ENCODE data around the gene DNAJC16. TPM values are rescaled to one million over a fixed set of nuclear protein-coding genes. Genes with fewer than 3 reads are reported as not detected.

Gene DNAJC16
- total RNA-seq, 2 donors from 2014 or later = 11.9 to 12.5 TPM

DNA sequence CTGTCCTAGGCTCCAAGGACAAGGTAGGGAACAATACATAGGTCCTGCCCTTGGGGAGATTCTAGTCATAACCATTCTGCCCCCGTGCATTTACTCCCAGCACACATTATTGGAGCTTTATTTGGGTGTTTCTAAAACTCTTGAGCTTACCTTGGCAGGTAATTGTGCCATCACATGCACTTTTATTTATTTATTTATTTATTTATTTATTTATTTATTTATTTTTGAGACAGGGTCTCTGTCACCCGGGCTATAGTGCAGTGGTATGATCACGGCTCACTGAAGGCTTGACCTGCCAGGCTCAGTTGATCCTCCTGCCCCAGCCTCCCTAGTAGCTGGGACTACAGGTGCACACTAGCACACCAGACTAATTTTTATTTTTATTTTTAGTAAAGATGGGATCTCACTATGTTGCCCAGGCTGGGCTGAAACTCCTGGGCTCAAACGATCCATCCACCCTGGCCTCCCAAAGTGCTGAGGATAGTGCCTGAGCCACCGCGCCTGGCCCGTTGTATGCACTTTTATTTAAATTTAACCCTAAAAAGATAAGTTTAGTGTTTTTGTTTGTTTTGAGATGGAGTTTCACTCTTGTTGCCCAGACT, 49.0 kb downstream of the DNAJC16 start:
- intact Hi-C loops (cut with DNase I) = no loop called here
- ATAC-seq (no peak), DNase-seq (no peak)
- no peak overlapping the region for H3K4me3 ChIP-seq
- H3K9me3 ChIP-seq = no peaks in the 10 kb centered on the region
- no peaks in the 10 kb centered on the region for H3K36me3 ChIP-seq (replicated peaks in 1 of 2; ENCODE audit: insufficient read depth in 1 of 2, low read depth in 2 of 2)
- H3K27me3 ChIP-seq = no peaks in the 10 kb centered on the region
- TF ChIP-seq POLR2A (IDR thresholded peaks at IDR 0.05) = no peak
- TF ChIP-seq, protein P1, sequence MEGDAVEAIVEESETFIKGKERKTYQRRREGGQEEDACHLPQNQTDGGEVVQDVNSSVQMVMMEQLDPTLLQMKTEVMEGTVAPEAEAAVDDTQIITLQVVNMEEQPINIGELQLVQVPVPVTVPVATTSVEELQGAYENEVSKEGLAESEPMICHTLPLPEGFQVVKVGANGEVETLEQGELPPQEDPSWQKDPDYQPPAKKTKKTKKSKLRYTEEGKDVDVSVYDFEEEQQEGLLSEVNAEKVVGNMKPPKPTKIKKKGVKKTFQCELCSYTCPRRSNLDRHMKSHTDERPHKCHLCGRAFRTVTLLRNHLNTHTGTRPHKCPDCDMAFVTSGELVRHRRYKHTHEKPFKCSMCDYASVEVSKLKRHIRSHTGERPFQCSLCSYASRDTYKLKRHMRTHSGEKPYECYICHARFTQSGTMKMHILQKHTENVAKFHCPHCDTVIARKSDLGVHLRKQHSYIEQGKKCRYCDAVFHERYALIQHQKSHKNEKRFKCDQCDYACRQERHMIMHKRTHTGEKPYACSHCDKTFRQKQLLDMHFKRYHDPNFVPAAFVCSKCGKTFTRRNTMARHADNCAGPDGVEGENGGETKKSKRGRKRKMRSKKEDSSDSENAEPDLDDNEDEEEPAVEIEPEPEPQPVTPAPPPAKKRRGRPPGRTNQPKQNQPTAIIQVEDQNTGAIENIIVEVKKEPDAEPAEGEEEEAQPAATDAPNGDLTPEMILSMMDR (IDR thresholded peaks at IDR 0.05) = no peak
- no peaks in the 10 kb centered on the region for H3K4me1 ChIP-seq
- 91 to 95% methylated on average over 7 of the region's 7 CpGs for WGBS, 2 donors
- H3K27ac ChIP-seq = no peak overlapping the region

DNA sequence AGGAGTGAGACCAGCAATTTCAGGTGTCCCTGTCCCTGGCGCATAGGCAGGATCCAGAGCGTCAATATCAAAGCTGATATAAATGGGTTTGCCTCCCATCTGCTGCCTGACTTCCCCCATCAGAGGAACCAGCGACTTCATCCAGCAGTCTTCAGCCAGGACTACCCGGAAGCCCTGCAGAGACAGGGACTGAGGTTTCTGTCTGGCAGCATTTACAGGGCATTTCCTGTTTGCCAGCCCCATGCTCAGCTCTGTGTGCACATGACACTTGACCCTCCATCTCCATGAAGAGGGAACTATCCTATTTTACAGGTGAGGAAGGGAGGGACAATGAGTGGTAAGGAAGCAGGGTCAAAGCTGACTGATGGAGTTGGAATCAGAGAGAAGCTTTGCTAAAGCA, 51.0 kb downstream of the DNAJC16 start:
- no peak for TF ChIP-seq POLR2A (IDR thresholded peaks at IDR 0.05)
- TF ChIP-seq, protein P1 (IDR thresholded peaks at IDR 0.05) = no peak
- Histone ChIP-seq H3K27me3 (no peaks in the 10 kb centered on the region), H3K27ac (no peak overlapping the region), H3K4me3 (no peak overlapping the region), H3K4me1 (no peaks in the 10 kb centered on the region), H3K36me3 (replicated peaks in 1 of 2; ENCODE audit: insufficient read depth in 1 of 2, low read depth in 2 of 2) (no peaks in the 10 kb centered on the region), H3K9me3 (no peaks in the 10 kb centered on the region)
- 83% methylated on average over 3 to 4 of the region's 4 CpGs for WGBS, 2 donors
- ATAC-seq (no peak), DNase-seq (no peak)
- intact Hi-C loops (cut with DNase I) = no loop called here

DNA sequence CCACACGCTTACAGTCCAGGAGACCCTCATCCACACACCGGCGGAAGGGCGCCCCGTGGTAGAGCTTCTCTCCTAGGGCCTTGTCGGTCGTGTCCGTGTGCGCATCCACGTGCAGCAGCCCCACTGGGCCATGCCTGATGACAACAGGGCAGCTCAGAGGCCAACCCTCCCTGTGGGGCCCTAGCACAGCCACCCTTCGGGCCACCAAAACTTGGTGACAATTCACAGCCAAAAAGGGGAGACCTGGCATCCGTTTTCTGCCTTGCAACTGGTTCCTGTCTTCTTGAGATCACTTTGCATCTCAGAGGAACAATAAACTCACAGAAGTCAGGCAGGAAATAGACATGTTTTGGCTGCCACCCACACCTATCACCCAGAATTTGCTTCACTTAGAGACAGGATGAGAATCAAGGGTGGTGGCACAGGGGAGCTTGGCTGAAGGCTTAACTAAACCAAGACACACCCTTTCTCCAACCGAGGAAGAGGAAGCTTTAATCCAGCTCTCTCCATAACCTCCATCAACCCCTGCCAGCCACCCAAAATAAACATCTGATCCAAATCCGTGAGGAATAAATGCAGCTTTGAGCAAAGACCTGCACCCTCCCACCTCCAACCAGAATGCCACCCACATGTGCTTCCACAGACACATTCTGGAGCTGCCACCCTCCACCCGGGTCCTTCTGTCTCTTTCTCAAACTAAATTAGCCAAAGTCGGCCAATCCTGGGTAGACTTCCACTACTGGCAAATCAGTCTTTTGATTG, 52.5 kb downstream of the DNAJC16 start:
- no peaks in the 10 kb centered on the region for H3K9me3 ChIP-seq
- no peaks in the 10 kb centered on the region for H3K36me3 ChIP-seq (replicated peaks in 1 of 2; ENCODE audit: insufficient read depth in 1 of 2, low read depth in 2 of 2)
- H3K27me3 ChIP-seq = no peaks in the 10 kb centered on the region
- H3K4me1 ChIP-seq = no peaks in the 10 kb centered on the region
- H3K4me3 ChIP-seq = no peak overlapping the region
- intact Hi-C loops (cut with DNase I) = no loop called here
- no peak for TF ChIP-seq POLR2A (IDR thresholded peaks at IDR 0.05)
- TF ChIP-seq, protein P1 (IDR thresholded peaks at IDR 0.05) = no peak
- no peak overlapping the region for H3K27ac ChIP-seq
- ATAC-seq (no peak), DNase-seq (no peak)
- WGBS, 2 donors = 82 to 83% methylated on average over 16 of the region's 16 CpGs

DNA sequence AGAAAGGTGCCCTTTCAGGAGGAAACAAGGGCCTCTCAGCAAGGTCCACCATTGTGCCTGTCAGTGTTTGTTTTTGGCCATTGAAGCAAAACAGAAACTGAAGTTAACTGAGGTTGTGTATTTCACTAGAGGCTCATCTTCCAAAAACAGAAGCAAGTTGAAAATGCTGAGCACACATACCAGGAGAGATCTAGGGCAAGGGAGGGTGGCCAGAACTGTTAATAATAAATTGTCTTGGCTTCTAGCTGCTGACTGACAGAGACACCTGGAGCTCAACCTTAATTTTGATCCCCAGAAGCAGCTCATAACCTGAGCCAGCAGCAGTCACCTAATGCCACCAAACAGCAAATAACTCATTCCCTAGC, 53.0 kb downstream of the DNAJC16 start:
- no peak for TF ChIP-seq POLR2A (IDR thresholded peaks at IDR 0.05)
- TF ChIP-seq, protein P1 (IDR thresholded peaks at IDR 0.05) = no peak
- Histone ChIP-seq H3K27me3 (no peaks in the 10 kb centered on the region), H3K27ac (no peak overlapping the region), H3K4me1 (peaks cover 5% of the 10 kb centered on the region), H3K36me3 (replicated peaks in 1 of 2; ENCODE audit: insufficient read depth in 1 of 2, low read depth in 2 of 2) (no peaks in the 10 kb centered on the region), H3K4me3 (no peak overlapping the region), H3K9me3 (no peaks in the 10 kb centered on the region)
- ATAC-seq (no peak), DNase-seq (no peak)
- intact Hi-C loops (cut with DNase I) = no loop called here
